ENCODE data around the gene NUDT7. TPM values are rescaled to one million over a fixed set of nuclear protein-coding genes. Genes with fewer than 3 reads are reported as not detected.

NUDT7 gene
- total and polyA plus RNA-seq, 2 donors (not counting 3 experiments of a cell fraction or from before 2014, with no cell fraction given): 6.2 to 6.5 TPM

DNA sequence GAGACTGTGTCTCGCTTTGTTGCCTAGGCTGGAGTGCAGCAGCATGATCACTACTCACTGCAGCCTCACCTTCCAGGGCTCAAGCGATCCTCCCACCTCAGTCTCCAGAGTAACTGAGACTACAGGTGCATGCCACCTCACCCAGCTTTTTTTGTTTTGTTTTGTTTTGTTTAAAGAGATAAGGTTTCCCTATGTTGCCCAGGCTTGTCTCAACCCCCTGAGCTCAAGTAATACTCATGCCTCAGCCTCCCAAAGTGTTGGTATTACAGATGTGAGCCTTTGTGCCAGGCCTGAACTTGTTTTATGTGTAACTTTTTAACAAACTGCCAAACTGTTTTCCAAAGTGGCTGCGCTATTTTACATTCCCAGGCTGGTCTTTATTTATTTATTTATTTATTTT, 41.8 kb upstream of the NUDT7 start:
- H3K4me2 ChIP-seq (ENCODE audit: insufficient read depth, low read length): no peak overlapping the region
- no peaks in the 10 kb centered on the region for H3K4me1 ChIP-seq (ENCODE audit: control insufficient read depth, extremely low read depth, insufficient read depth, low read length)
- no peak for DNase-seq (ENCODE audit: low read depth, low spot score)
- H4K20me1 ChIP-seq (replicated peaks; ENCODE audit: control insufficient read depth, extremely low read depth, insufficient read depth, low read length): no peaks in the 10 kb centered on the region
- peaks cover 0 to 3% of the 10 kb centered on the region in 2 experiments for H3K27me3 ChIP-seq (ENCODE audit: control insufficient read depth in 2 of 2, insufficient read depth in 2 of 2, low read length in 2 of 2)
- BruUV-seq (replicated peaks): no TSS peak
- POLR2A ChIA-PET: no interaction called here
- FAIRE-seq: no peak
- TF ChIP-seq CTCF (IDR thresholded peaks at IDR 0.05; ENCODE audit: extremely low read depth in 1 of 2, insufficient read depth in 1 of 2, low read depth in 1 of 2, low read length in 2 of 2): no peak
- no peak for TF ChIP-seq MYC (IDR thresholded peaks at IDR 0.05; ENCODE audit: low read depth, low read length)
- TF ChIP-seq POLR2A (IDR thresholded peaks at IDR 0.05; ENCODE audit: low read depth, low read length): no peak
- TF ChIP-seq POLR2AphosphoS5 (IDR thresholded peaks at IDR 0.05; ENCODE audit: insufficient read depth, low read depth, low read length): no peak
- TF ChIP-seq MAX (IDR thresholded peaks at IDR 0.05; ENCODE audit: insufficient read depth, insufficient read length): no peak
- TF ChIP-seq EZH2 (IDR thresholded peaks at IDR 0.05; ENCODE audit: borderline replicate concordance, low read depth, low read length, severe bottlenecking): no peak
- no peak for TF ChIP-seq FOS (IDR thresholded peaks at IDR 0.05; ENCODE audit: borderline replicate concordance, insufficient read depth, low read length)
- no peak for TF ChIP-seq GATA2 (IDR thresholded peaks at IDR 0.05; ENCODE audit: insufficient read depth, insufficient read length, low read depth, low read length)
- dilution Hi-C loops (cut with MboI; ENCODE audit: extremely low pct_ligation_motif_present, low sequenced_read_pairs): no loop called here
- intact Hi-C loops (cut with micrococcal nuclease): no loop called here
- no peak overlapping the region for H3K4me3 ChIP-seq (replicated peaks in 1 of 3; ENCODE audit: insufficient read depth in 1 of 3, low read depth in 1 of 3, low read length in 3 of 3)
- no peak overlapping the region for H3K27ac ChIP-seq (ENCODE audit: insufficient read depth, low read depth, low read length)
- no peaks in the 10 kb centered on the region for H3K79me2 ChIP-seq (ENCODE audit: control insufficient read depth, insufficient read depth, low read length)
- CTCF ChIA-PET: interaction anchor here (1.0 kb wide), 1 partner anchor 289 kb away, joined by 4 read pairs; no protein-coding TSS in a partner anchor
- H3K9ac ChIP-seq (replicated peaks; ENCODE audit: extremely low read depth, insufficient read depth, low read length): no peak overlapping the region
- no peaks in the 10 kb centered on the region for H3K9me3 ChIP-seq (replicated peaks; ENCODE audit: control insufficient read depth, insufficient read depth, low read length)
- no peaks in the 10 kb centered on the region for H3K36me3 ChIP-seq (ENCODE audit: control insufficient read depth in 2 of 2, extremely low read depth in 1 of 2, insufficient read depth in 2 of 2, low read length in 2 of 2)
- H2AFZ ChIP-seq (ENCODE audit: low read depth, low read length): no peak overlapping the region
- H3K9me1 ChIP-seq (replicated peaks; ENCODE audit: control insufficient read depth, extremely low read depth, insufficient read depth, low read length): no peaks in the 10 kb centered on the region

Data from endothelial cell of umbilical vein (primary cell).